ENCODE results near the gene IL1RAPL2. TPM values are rescaled to one million over a fixed set of nuclear protein-coding genes. Genes with fewer than 3 reads are reported as not detected.

IL1RAPL2 gene
- total RNA-seq, 1 experiment from 2014 or later = not detected

GRCh38 chrX:105694839-105695238 lies 1128.8 kb downstream of the IL1RAPL2 start:
- ChIA-PET CTCF (interaction anchor here (0.6 kb wide), 1 partner anchor 425 kb away, joined by 3 read pairs; no protein-coding TSS in a partner anchor), POLR2A (no interaction called here)
- H3K9me3 ChIP-seq (ENCODE audit: control insufficient read depth, insufficient read depth, low read depth, low read length) = no peaks in the 10 kb centered on the region
- TF ChIP-seq POLR2AphosphoS5 (IDR thresholded peaks at IDR 0.05; ENCODE audit: low read depth, low read length) (no peak), REST (IDR thresholded peaks at IDR 0.05; ENCODE audit: insufficient read depth in 1 of 2, low read depth in 2 of 2, low read length in 1 of 2) (no peak)
- no peaks in the 10 kb centered on the region for H3K4me1 ChIP-seq (ENCODE audit: control insufficient read depth, insufficient read depth, low read length)
- no peaks in the 10 kb centered on the region for H3K36me3 ChIP-seq (ENCODE audit: control insufficient read depth, insufficient read depth, low read length)
- intact Hi-C loops (cut with micrococcal nuclease; ENCODE audit: unreplicated experiment) (no loop called here), in situ Hi-C loops (cut with HindIII; ENCODE audit: low pct_unique_long_range_greater_than_20kb, low sequenced_read_pairs) (no loop called here)
- no TSS peak for BruUV-seq (replicated peaks)
- no peak overlapping the region for H3K27ac ChIP-seq (ENCODE audit: low read length)
- H3K4me3 ChIP-seq (ENCODE audit: low read depth in 2 of 2, low read length in 2 of 2) = no peak overlapping the region
- ATAC-seq (no peak), DNase-seq (ENCODE audit: low read depth, low spot score) (no peak)
- H3K27me3 ChIP-seq (ENCODE audit: control insufficient read depth, insufficient read depth, low read length) = no peaks in the 10 kb centered on the region

DNA sequence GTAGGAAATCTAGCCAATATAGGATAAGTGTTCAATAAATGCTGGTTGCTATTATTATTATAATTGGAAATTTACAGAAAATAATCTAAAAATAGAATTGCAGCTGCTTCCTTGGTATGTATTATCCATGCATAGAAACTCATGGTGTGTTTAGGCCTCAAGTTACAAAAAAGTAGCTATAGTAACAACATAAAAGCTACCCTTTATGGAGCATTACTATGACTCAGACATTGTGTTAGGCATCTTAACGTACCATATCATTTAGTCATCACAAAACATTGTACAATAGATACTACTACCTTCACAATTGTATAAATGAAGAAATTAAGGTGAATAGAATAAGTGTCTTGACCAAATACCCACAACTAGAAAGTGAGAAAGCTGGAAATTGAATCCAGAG lies 1129.5 kb downstream of the IL1RAPL2 start:
- DNase-seq (ENCODE audit: low read depth, low spot score) = no peak
- Histone ChIP-seq H3K4me3 (ENCODE audit: low read depth in 2 of 2, low read length in 2 of 2) (no peak overlapping the region), H3K4me1 (ENCODE audit: control insufficient read depth, insufficient read depth, low read length) (no peaks in the 10 kb centered on the region), H3K27me3 (ENCODE audit: control insufficient read depth, insufficient read depth, low read length) (no peaks in the 10 kb centered on the region), H3K9me3 (ENCODE audit: control insufficient read depth, insufficient read depth, low read depth, low read length) (no peaks in the 10 kb centered on the region), H3K36me3 (ENCODE audit: control insufficient read depth, insufficient read depth, low read length) (no peaks in the 10 kb centered on the region), H3K27ac (ENCODE audit: low read length) (no peak overlapping the region)
- CTCF ChIA-PET = interaction anchor here (0.6 kb wide), 1 partner anchor 426 kb away, joined by 3 read pairs; no protein-coding TSS in a partner anchor
- intact Hi-C loops (cut with micrococcal nuclease; ENCODE audit: unreplicated experiment) (no loop called here), in situ Hi-C loops (cut with HindIII; ENCODE audit: low pct_unique_long_range_greater_than_20kb, low sequenced_read_pairs) (no loop called here)
- no TSS peak for BruUV-seq (replicated peaks)
- TF ChIP-seq SIN3A (IDR thresholded peaks at IDR 0.05; ENCODE audit: borderline replicate concordance, insufficient read depth, low read depth, low read length) (no peak), TCF7L2 (IDR thresholded peaks at IDR 0.05; ENCODE audit: low read depth, low read length) (no peak), POLR2AphosphoS5 (IDR thresholded peaks at IDR 0.05; ENCODE audit: low read depth, low read length) (no peak), REST (IDR thresholded peaks at IDR 0.05; ENCODE audit: insufficient read depth in 1 of 2, low read depth in 2 of 2, low read length in 1 of 2) (no peak)
- TF ChIP-seq, protein P1, sequence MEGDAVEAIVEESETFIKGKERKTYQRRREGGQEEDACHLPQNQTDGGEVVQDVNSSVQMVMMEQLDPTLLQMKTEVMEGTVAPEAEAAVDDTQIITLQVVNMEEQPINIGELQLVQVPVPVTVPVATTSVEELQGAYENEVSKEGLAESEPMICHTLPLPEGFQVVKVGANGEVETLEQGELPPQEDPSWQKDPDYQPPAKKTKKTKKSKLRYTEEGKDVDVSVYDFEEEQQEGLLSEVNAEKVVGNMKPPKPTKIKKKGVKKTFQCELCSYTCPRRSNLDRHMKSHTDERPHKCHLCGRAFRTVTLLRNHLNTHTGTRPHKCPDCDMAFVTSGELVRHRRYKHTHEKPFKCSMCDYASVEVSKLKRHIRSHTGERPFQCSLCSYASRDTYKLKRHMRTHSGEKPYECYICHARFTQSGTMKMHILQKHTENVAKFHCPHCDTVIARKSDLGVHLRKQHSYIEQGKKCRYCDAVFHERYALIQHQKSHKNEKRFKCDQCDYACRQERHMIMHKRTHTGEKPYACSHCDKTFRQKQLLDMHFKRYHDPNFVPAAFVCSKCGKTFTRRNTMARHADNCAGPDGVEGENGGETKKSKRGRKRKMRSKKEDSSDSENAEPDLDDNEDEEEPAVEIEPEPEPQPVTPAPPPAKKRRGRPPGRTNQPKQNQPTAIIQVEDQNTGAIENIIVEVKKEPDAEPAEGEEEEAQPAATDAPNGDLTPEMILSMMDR (IDR thresholded peaks at IDR 0.05) = no peak
- POLR2A ChIA-PET = no interaction called here
- ATAC-seq = no peak
